ENCODE data around the gene PIEZO2. TPM values are rescaled to one million over a fixed set of nuclear protein-coding genes. Genes with fewer than 3 reads are reported as not detected.

PIEZO2 gene
- total and polyA plus RNA-seq, 2 donors (not counting 1 experiment from before 2014, with no cell fraction given): not detected

- TF ChIP-seq CTCF (IDR thresholded peaks at IDR 0.05) (no peak), EZH2 (IDR thresholded peaks at IDR 0.05; ENCODE audit: borderline replicate concordance, insufficient read depth, low read depth, low read length, poor library complexity, severe bottlenecking) (no peak)
- Histone ChIP-seq H3K9me3 (ENCODE audit: control extremely low read depth in 1 of 3, control insufficient read depth in 2 of 3, insufficient read depth in 1 of 3, low read length in 2 of 3) (no peaks in the 10 kb centered on the region), H3K9ac (ENCODE audit: low read length) (no peak overlapping the region), H3K27me3 (replicated peaks in 1 of 4; ENCODE audit: control extremely low read depth in 1 of 4, control insufficient read depth in 3 of 4, insufficient read depth in 4 of 4, low read length in 3 of 4) (peaks cover 0 to 4% (median 0%) of the 10 kb centered on the region in 4 experiments), H4K20me1 (ENCODE audit: control insufficient read depth, insufficient read depth, low read length, poor library complexity, severe bottlenecking) (no peaks in the 10 kb centered on the region), H3K4me2 (replicated peaks; ENCODE audit: low read depth, low read length, poor library complexity, severe bottlenecking) (no peak overlapping the region), H3K27ac (ENCODE audit: low read length in 2 of 2) (no peak overlapping the region), H3K4me1 (ENCODE audit: control insufficient read depth in 2 of 2, insufficient read depth in 2 of 2, low read length in 2 of 2) (peaks cover 0 to 4% of the 10 kb centered on the region in 2 donors), H3K4me3 (ENCODE audit: control extremely low read depth in 1 of 5, extremely low read depth in 1 of 5, insufficient read depth in 1 of 5, low read depth in 2 of 5, low read length in 4 of 5) (no peak overlapping the region), H2AFZ (ENCODE audit: insufficient read depth, low read depth, low read length, poor library complexity, severe bottlenecking) (no peak overlapping the region), H3K36me3 (replicated peaks in 1 of 2; ENCODE audit: control extremely low read depth in 1 of 2, control insufficient read depth in 1 of 2, extremely low read depth in 1 of 2, insufficient read depth in 2 of 2, low read length in 1 of 2) (no peaks in the 10 kb centered on the region), H3K79me2 (ENCODE audit: control insufficient read depth, insufficient read depth, low read length) (no peaks in the 10 kb centered on the region)
- DNase-seq: no peak
- peaks cover 2% of the 10 kb centered on the region for H3K4me1 Mint-ChIP-seq
- H3K27ac Mint-ChIP-seq: no peak overlapping the region
- peaks cover 23% of the 10 kb centered on the region for H3K27me3 Mint-ChIP-seq
- ATAC-seq (ENCODE audit: low read depth): no peak
- no peak overlapping the region for H3K4me3 Mint-ChIP-seq
- CTCF ChIA-PET: no interaction called here
- H3K9me3 Mint-ChIP-seq (ENCODE audit: insufficient read depth): no peaks in the 10 kb centered on the region
- POLR2A ChIA-PET: no interaction called here
- 46% methylated on average over 3 of the region's 10 CpGs for WGBS (ENCODE audit: insufficient coverage)
- intact Hi-C loops (cut with micrococcal nuclease): no loop called here
These were observed 254.9 kb downstream of the PIEZO2 start for GRCh38 chr18:10894501-10894900.

GRCh38 chr18:10893761-10894160 lies 255.6 kb downstream of the PIEZO2 start:
- Histone ChIP-seq H3K9me3 (ENCODE audit: control extremely low read depth in 1 of 3, control insufficient read depth in 2 of 3, insufficient read depth in 1 of 3, low read length in 2 of 3) (no peaks in the 10 kb centered on the region), H3K79me2 (ENCODE audit: control insufficient read depth, insufficient read depth, low read length) (no peaks in the 10 kb centered on the region), H4K20me1 (ENCODE audit: control insufficient read depth, insufficient read depth, low read length, poor library complexity, severe bottlenecking) (no peaks in the 10 kb centered on the region), H3K9ac (ENCODE audit: low read length) (no peak overlapping the region), H3K36me3 (replicated peaks in 1 of 2; ENCODE audit: control extremely low read depth in 1 of 2, control insufficient read depth in 1 of 2, extremely low read depth in 1 of 2, insufficient read depth in 2 of 2, low read length in 1 of 2) (no peaks in the 10 kb centered on the region), H3K27ac (ENCODE audit: low read length in 2 of 2) (no peak overlapping the region), H3K4me1 (ENCODE audit: control insufficient read depth in 2 of 2, insufficient read depth in 2 of 2, low read length in 2 of 2) (peaks cover 0 to 4% of the 10 kb centered on the region in 2 donors), H2AFZ (ENCODE audit: insufficient read depth, low read depth, low read length, poor library complexity, severe bottlenecking) (no peak overlapping the region), H3K4me3 (ENCODE audit: control extremely low read depth in 1 of 5, extremely low read depth in 1 of 5, insufficient read depth in 1 of 5, low read depth in 2 of 5, low read length in 4 of 5) (no peak overlapping the region), H3K27me3 (replicated peaks in 1 of 4; ENCODE audit: control extremely low read depth in 1 of 4, control insufficient read depth in 3 of 4, insufficient read depth in 4 of 4, low read length in 3 of 4) (peaks cover 0 to 2% (median 0%) of the 10 kb centered on the region in 4 experiments), H3K4me2 (replicated peaks; ENCODE audit: low read depth, low read length, poor library complexity, severe bottlenecking) (no peak overlapping the region)
- no peak for DNase-seq
- Mint-ChIP-seq H3K4me3 (no peak overlapping the region), H3K4me1 (peaks cover 2% of the 10 kb centered on the region), H3K27me3 (peaks cover 29% of the 10 kb centered on the region), H3K9me3 (ENCODE audit: insufficient read depth) (no peaks in the 10 kb centered on the region), H3K27ac (no peak overlapping the region)
- ChIA-PET POLR2A (no interaction called here), CTCF (no interaction called here)
- TF ChIP-seq CTCF (IDR thresholded peaks at IDR 0.05) (no peak), EZH2 (IDR thresholded peaks at IDR 0.05; ENCODE audit: borderline replicate concordance, insufficient read depth, low read depth, low read length, poor library complexity, severe bottlenecking) (no peak)
- intact Hi-C loops (cut with micrococcal nuclease): no loop called here
- no peak for ATAC-seq (ENCODE audit: low read depth)
- WGBS (ENCODE audit: insufficient coverage): 92% methylated on average over 5 of the region's 5 CpGs

Measured in B cell (primary cell).